NAMALWA (cell line): ENCODE measurements around the gene GPHA2.

Experiments used
- DNase-seq: peaks from one replicate; pipeline ENCODE4 v3.0.0-alpha.2; 2015; ENCODE audit warnings: low spot score

The GPHA2 gene

GRCh38 chr11:64910451-64911093, 25.1 kb downstream of the GPHA2 start:
- no peak for DNase-seq

GRCh38 chr11:64909653-64910343, 25.9 kb downstream of the GPHA2 start:
- DNase-seq = no peak

- DNase-seq = no peak
Observed at GRCh38 chr11:64908766-64909165, 26.9 kb downstream of the GPHA2 start.

GRCh38 chr11:64906314-64906635, 29.4 kb downstream of the GPHA2 start:
- no peak for DNase-seq

GRCh38 chr11:64905516-64906313, 30.0 kb downstream of the GPHA2 start:
- no peak for DNase-seq

- no peak for DNase-seq
Observed at GRCh38 chr11:64903291-64903833, 32.3 kb downstream of the GPHA2 start.

GRCh38 chr11:64902102-64902900, 33.4 kb downstream of the GPHA2 start:
- no peak for DNase-seq

GRCh38 chr11:64900774-64901173, 34.9 kb downstream of the GPHA2 start:
- no peak for DNase-seq

GRCh38 chr11:64900263-64900678, 35.4 kb downstream of the GPHA2 start:
- DNase-seq = no peak

- DNase-seq = no peak
Observed at GRCh38 chr11:64898541-64898940, 37.2 kb downstream of the GPHA2 start.

- no peak for DNase-seq
Observed at GRCh38 chr11:64898076-64898445, 37.6 kb downstream of the GPHA2 start.

- no peak for DNase-seq
Observed at GRCh38 chr11:64897381-64898075, 38.2 kb downstream of the GPHA2 start.

GRCh38 chr11:64896448-64897022, 39.2 kb downstream of the GPHA2 start:
- no peak for DNase-seq

GRCh38 chr11:64894812-64895452, 40.8 kb downstream of the GPHA2 start:
- no peak for DNase-seq

GRCh38 chr11:64894070-64894811, 41.5 kb downstream of the GPHA2 start:
- peak; percentile 92 for DNase-seq

GRCh38 chr11:64893194-64894069, 42.3 kb downstream of the GPHA2 start:
- no peak for DNase-seq

GRCh38 chr11:64892838-64893193, 42.9 kb downstream of the GPHA2 start:
- no peak for DNase-seq

GRCh38 chr11:64892411-64892831, 43.3 kb downstream of the GPHA2 start:
- no peak for DNase-seq

GRCh38 chr11:64891880-64892279, 43.8 kb downstream of the GPHA2 start:
- DNase-seq = no peak
